Stimulated activated CD8-positive, alpha-beta memory T cell treated with anti-CD3 and anti-CD28 coated beads, Interleukin-15, amount 100 ng/mL, for 48 hours (primary cell): ENCODE data around the gene SH3GLB2.

Experiments
- DNase-seq, 2 donors: peaks; one replicate each; pipeline ENCODE4 v3.0.0-alpha.2; 2020; ENCODE audit warnings: low read depth in 2 of 2

The SH3GLB2 gene

DNA sequence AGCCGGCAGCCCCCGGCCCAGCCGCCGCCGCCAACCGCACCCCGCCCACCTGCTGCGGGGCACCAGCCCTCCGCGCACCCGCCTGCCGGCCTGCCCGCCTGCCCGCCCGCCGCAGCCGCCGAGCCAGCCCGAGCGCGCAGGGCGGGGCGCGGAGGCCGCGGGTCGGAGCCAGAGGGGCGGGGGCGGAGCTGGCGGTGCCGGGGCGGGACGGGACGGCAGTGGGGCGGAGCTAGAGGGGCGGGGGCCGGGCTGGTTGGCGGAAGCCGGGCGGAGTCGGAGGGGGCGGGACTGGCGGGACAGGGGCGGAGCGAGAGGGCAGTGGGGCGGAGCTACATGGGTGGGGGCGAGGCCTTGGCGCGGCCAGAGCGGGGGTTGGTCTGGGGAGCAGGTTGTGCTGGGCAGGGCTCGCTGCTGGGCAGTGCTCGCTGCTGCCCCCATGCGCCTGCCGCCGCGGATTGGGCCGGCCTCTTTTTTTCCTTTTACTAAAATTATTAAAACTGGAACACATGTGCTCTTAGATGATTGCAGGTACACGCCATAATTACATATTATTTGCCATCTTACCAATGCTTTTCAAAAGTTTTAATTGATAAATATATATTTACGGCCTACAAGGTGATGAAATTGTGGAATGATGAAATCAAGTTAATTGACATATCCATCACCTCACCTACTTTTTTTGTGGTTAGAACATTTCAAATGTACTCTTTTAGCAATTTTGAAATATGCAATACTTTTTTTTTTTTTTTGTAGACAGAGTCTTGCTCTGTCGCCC lies at the start of gene SH3GLB2:
Gene SH3GLB2 (minus strand): TSS at position 140 of the 775 bp plus-strand sequence. CDS start 177 bp downstream, outside the sequence.
- peak; percentile 86 to 87 for DNase-seq

- no peak for DNase-seq
Observed at GRCh38 chr9:129077236-129077635, 49.1 kb upstream of the SH3GLB2 start.

- DNase-seq = no peak
Observed at GRCh38 chr9:129076640-129077037, 48.5 kb upstream of the SH3GLB2 start.

DNA sequence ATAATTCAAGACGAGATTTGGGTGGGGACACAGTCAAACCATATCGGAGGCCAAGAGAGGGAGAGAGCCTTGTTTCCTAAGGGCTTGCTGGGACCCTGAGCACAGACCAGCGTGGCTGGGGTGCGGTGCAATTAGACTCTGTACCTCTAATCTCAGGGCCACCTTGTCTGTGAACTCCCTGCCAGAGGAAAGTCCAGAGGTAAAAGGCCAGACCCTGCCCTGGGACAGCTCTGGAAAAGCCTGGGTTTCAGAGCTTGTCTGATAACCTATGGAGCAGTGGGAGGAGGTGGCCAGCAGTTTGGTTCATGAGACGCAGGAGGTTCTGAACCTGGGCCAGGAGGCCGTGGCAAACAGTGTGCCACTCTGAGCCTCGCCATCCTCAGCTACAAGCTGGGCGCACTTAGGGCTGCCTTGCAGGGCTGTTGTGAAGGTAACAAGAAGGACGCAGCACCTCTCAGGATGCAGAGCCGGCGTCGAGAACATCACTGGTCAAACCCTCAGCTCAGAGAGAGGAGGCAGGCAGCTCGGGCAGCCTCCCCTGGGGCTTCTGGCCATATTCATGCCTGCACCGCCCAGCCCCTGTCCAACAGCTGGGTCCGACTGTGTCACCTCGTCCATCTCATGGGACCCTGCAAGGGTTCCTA lies 48.0 kb upstream of the SH3GLB2 start:
- DNase-seq = no peak

DNA sequence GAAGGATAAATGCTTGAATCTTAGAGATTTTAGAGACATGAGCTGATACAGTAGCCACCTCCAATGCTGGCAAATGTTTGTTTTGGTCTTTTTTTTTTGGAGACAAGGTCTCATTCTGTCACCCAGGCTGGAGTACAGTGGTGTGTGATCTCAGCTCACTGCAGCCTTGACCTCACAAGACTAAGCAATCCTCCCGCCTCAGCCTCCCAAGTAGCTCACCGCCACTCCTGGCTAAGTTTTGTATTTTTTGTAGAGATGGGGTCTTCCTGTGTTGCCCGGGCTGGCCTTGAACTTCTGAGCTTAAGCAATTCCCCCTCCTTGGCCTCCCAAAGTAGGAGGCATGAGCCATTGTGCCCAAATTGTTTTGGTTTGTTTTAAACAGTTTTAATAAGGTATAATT lies 46.0 kb upstream of the SH3GLB2 start:
- DNase-seq = no peak

DNA sequence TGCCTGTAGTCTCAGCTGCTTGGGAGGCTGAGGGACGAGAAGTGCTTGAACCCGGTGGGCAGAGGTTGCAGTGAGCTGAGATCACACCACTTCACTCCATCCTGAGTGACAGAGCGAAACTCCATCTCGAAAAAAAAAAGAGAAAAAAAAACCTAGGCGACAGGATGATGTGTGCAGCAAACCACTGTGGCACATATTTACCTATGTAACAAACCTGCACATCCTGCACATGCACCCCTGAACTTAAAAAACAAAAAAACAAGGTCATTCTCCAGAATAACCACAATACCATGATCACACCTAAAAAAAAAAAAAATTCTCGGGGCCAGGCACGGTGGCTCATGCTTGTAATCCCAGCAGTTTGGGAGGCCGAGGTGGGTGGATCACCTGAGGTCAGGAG lies 45.3 kb upstream of the SH3GLB2 start:
- no peak for DNase-seq

DNA sequence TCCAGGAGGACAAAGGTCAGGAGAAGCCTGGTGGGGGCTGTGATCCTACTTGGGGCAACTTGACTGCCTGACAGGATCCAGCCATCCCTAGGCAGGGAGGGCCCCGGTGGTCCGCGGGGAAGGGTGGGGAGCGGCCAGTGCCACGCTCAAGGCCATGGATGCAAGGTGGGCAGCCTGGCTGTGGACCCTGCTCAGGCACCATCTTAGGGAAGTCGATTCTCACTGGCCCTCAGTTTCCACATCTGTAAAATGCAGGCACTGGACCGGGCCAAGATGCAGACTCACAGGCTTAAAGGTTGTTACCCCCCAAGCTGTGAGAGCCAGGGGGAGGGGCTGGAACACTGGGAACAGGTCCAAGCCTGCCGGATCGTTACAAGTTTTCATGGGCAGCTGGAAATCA lies 44.0 kb upstream of the SH3GLB2 start:
- DNase-seq = no peak

DNA sequence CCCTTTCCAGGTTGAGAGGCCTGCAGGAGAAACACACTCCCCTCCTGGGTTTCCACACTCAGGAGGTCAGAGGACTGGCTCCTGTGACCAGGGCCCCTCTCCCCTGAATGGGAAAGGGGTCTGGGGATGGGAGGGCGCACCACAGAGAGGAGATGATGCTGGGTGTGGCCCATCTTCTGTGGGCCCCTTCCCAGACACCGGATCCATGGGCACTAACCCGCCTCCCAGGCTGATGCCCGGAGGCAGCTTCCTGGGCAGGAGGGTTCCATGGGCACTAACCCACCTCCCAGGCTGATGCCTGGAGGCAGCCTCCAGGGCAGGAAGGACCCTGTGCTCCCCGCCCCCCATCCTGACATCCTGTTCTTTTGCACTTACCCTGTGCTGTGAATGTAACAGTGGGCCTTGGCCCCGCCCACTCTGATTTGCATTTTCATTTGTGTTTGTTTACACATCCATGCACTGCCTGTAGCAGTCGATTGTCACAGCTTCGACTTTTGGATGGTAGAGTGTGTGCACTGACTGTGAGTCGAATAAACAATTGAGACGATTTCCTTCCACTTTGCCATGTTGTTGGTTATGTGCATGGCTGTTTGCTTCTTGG lies 43.5 kb upstream of the SH3GLB2 start:
- DNase-seq = no peak

- DNase-seq = no peak
Observed at GRCh38 chr9:129070696-129071525, 42.8 kb upstream of the SH3GLB2 start.

DNA sequence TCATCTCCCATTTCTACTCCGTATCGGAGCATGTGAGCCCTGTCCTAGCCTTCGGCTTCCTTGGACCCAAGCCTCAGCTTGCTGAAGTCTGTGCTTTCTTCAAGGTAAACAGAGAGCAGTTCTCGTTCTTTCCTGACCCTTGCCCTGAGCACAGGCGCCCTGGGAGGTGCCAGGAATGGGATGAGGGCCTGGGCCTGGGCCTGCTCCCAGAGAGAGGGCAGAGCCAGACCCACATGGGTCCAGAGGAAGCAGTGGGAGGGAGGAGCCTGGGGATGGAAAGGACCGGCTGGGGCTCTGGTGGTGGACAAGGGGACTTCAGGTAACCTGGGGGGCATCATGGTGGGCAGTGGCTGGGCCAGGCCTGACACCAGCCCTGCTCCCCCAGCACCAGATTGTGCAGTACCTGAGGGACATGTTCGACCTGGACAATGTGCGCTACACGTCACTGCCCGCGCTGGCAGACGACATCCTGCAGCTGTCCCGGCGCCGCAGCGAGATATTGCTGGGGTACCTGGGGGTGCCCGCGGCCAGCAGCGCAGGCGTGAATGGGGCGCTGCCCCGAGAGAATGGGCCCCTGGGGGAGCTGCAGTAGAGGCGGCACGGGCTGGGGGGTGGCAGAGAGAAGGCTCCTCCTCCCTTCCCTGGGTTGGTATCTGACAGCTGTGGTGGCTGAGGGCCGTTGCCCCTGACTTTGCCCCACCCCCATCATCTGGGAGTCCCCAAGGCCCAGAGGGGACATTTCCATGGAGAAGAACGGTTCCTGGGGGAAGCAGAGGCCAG lies 41.9 kb upstream of the SH3GLB2 start:
- DNase-seq = no peak

GRCh38 chr9:129068990-129069861 lies 41.1 kb upstream of the SH3GLB2 start:
- peak; percentile 54 to 55 for DNase-seq

GRCh38 chr9:129068110-129068509 lies 40.0 kb upstream of the SH3GLB2 start:
- no peak for DNase-seq

DNA sequence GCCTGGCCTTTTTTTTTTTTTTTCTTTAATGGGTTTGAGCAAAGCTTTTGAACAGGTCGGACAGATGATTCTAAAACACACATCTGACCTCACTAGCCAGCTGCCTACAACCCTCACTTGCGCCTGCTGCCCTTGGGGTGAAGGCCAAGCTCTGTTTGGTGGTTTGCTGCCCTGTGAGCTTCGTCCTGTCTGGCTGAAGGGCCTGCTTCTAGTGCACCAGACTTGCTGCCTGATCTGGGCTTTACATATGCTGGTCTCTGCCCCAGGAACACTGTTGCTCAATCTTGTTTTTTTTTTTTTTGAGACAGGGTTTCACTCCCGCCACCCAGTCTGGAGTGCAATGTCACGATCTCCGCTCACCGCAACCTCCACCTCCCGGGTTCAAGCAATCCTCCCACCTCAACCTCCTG lies 36.4 kb upstream of the SH3GLB2 start:
- DNase-seq = no peak

DNA sequence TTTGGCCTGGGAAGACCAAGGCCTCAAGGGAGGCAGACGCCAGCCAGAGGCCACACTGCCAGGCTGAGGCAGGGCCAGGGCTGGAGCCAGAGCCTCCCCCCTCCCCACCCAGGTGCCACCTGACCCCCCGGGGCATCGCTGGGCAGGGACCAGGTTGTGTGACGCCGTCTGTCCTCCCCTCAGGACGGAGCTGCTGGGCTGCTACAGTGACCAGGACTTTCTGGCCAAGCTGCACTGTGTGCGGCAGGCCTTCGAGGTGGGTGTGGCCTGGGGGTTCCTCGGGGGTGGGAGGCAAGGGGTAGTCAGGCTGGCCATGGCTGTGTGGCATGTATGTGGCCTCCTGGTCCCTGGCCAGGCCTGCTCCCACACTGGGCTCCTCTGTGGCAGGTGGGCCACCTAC lies 34.9 kb upstream of the SH3GLB2 start:
- no peak for DNase-seq

- DNase-seq = no peak
Observed at GRCh38 chr9:129060991-129061390, 32.9 kb upstream of the SH3GLB2 start.

GRCh38 chr9:129059796-129060785 lies 32.0 kb upstream of the SH3GLB2 start:
- DNase-seq = no peak

DNA sequence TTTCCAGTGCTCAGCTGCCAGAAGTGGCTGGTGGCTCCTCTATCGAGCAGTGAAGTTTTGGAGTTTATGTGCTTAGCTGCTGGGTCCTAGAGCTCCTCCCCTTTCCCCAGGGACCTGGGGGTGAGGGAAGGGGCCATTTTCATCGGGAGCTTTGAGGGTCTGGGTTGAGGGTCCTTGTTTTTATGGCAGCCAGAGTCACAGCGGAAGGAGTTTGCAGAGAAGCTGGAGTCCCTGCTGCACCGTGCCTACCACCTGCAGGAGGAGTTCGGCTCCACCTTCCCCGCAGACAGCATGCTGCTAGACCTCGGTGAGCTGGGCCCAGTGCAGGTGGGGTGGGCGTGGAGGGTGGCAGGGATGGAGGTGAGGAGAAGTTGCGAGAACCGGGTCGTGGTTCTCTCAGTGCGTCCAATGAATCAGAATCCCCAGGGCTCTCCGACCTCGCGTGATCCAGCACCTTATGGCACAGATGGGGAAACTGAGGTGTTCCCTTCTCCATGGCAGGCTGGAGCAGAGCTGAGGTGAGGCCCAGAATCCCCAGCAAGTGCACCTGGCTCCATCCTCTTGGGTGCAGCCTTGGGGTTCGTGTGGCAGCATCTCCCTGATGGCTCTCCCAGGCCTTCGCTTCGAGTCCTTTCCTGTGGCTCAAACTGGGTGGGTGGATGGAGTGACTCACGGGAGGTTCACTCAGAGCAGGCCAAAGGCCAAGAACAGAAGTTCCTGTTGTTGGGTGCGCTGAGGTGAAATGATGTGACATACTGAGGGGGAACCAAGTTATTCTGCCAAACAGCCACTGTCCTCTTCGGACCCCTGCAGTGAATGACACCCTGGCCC lies 31.0 kb upstream of the SH3GLB2 start:
- no peak for DNase-seq

DNA sequence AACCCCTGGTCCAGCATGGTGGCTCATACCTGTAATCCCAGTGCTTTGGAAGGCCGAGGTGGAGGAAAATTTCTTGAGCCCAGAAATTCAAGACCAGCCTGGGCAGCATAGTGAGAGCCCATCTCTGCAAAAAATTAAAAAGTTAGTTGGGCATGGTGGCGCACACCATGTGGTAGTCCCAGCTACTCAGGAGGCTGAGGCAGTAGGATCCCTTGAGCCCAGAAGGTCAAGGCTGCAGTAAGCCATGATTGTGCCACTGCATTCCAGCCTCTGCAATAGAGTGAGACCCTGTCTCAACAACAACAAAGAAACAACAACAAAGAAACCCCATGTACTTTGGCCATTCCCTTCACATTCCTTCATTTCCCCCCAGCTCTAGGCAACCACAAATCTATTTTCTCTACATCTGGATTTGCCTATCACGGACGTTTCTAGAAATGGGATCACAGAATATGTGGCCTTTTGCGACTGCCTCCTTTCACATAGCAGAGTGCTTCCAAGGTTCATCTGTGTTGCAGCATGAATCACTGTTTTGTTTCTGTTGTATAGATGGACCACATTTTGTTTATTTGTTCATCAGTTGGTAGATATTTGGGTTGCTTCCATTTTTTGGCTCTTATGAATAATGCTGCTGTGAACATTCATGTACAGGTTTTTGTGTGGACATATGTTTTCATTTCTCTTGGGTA lies 26.2 kb upstream of the SH3GLB2 start:
- no peak for DNase-seq
